Hematopoietic multipotent progenitor cell treated with erythropoietin and hydrocortisone succinate and interleukin-3 and kit ligand, for 17 days (in vitro differentiated cells): Measurements from ENCODE around the gene LRMDA.
"Not testable (repeated sequence)": the region's sequence is repeated elsewhere in the genome, so short reads cannot be mapped to it uniquely, and the experiment has no call there.

Source experiments
- DNase-seq: peaks from one replicate; pipeline ENCODE4 v3.0.0-alpha.2; 2015; ENCODE audit warnings: low spot score

The LRMDA gene

GRCh38 chr10:76126607-76127527, 695.4 kb downstream of the LRMDA start:
- DNase-seq, result no peak

- DNase-seq, result no peak
Measured at GRCh38 chr10:76127984-76128589, 696.7 kb downstream of the LRMDA start.

GRCh38 chr10:76129213-76129612, 697.8 kb downstream of the LRMDA start:
- no peak for DNase-seq

- no peak for DNase-seq
Measured at GRCh38 chr10:76130892-76131291, 699.5 kb downstream of the LRMDA start.

- DNase-seq, result no peak
Measured at GRCh38 chr10:76133597-76134255, 702.3 kb downstream of the LRMDA start.

GRCh38 chr10:76136961-76137360, 705.5 kb downstream of the LRMDA start:
- DNase-seq, result no peak

GRCh38 chr10:76138286-76138685, 706.9 kb downstream of the LRMDA start:
- DNase-seq, result no peak

GRCh38 chr10:76138906-76139305, 707.5 kb downstream of the LRMDA start:
- no peak for DNase-seq

GRCh38 chr10:76139431-76139830, 708.0 kb downstream of the LRMDA start:
- no peak for DNase-seq

- DNase-seq, result no peak
Measured at GRCh38 chr10:76141376-76141775, 710.0 kb downstream of the LRMDA start.

- DNase-seq, result not testable (repeated sequence)
Measured at GRCh38 chr10:76148217-76148616, 716.8 kb downstream of the LRMDA start.

- no peak for DNase-seq
Measured at GRCh38 chr10:76149182-76149581, 717.8 kb downstream of the LRMDA start.

- DNase-seq, result no peak
Measured at GRCh38 chr10:76149602-76150138, 718.2 kb downstream of the LRMDA start.

GRCh38 chr10:76150139-76150875, 718.9 kb downstream of the LRMDA start:
- DNase-seq, result no peak

GRCh38 chr10:76150876-76151288, 719.5 kb downstream of the LRMDA start:
- DNase-seq, result no peak

- DNase-seq, result no peak
Measured at GRCh38 chr10:76152186-76152585, 720.8 kb downstream of the LRMDA start.

- DNase-seq, result no peak
Measured at GRCh38 chr10:76155961-76156360, 724.5 kb downstream of the LRMDA start.

- no peak for DNase-seq
Measured at GRCh38 chr10:76160446-76161300, 729.2 kb downstream of the LRMDA start.

- DNase-seq, result no peak
Measured at GRCh38 chr10:76161301-76161582, 729.8 kb downstream of the LRMDA start.

GRCh38 chr10:76168437-76168836, 737.0 kb downstream of the LRMDA start:
- DNase-seq, result no peak

- DNase-seq, result no peak
Measured at GRCh38 chr10:76169246-76169645, 737.8 kb downstream of the LRMDA start.
